ENCODE measurements around the gene SFXN3.

Gene SFXN3

GRCh38 chr10:100989088-100989487 lies 41.9 kb upstream of the SFXN3 start:
- Histone ChIP-seq H3K9me3 (ENCODE audit: control insufficient read depth, low read length) (no peaks in the 10 kb centered on the region), H3K36me3 (ENCODE audit: control insufficient read depth, insufficient read depth, low read length) (peaks cover 62% of the 10 kb centered on the region), H3K27ac (ENCODE audit: low read depth, low read length, severe bottlenecking) (no peak overlapping the region), H3K4me3 (ENCODE audit: extremely low read depth, insufficient read depth, low read length, poor library complexity, severe bottlenecking) (no peak overlapping the region), H3K4me1 (ENCODE audit: control insufficient read depth, insufficient read depth, low read length, poor library complexity, severe bottlenecking) (peaks cover 21% of the 10 kb centered on the region)
- WGBS, 2 experiments (ENCODE audit: insufficient coverage in 2 of 2) = 95% methylated on average over 17 to 21 of the region's 21 CpGs

GRCh38 chr10:100993986-100994708 lies 36.9 kb upstream of the SFXN3 start:
- Histone ChIP-seq H3K27ac (ENCODE audit: low read depth, low read length, severe bottlenecking) (no peak overlapping the region), H3K36me3 (ENCODE audit: control insufficient read depth, insufficient read depth, low read length) (peaks cover 39% of the 10 kb centered on the region), H3K4me3 (ENCODE audit: extremely low read depth, insufficient read depth, low read length, poor library complexity, severe bottlenecking) (no peak overlapping the region), H3K4me1 (ENCODE audit: control insufficient read depth, insufficient read depth, low read length, poor library complexity, severe bottlenecking) (peaks cover 24% of the 10 kb centered on the region), H3K9me3 (ENCODE audit: control insufficient read depth, low read length) (no peaks in the 10 kb centered on the region)
- WGBS, 2 experiments (ENCODE audit: insufficient coverage in 2 of 2) = 70 to 76% methylated on average over 8 to 10 of the region's 10 CpGs

GRCh38 chr10:100995181-100995580 lies 35.9 kb upstream of the SFXN3 start:
- Histone ChIP-seq H3K36me3 (ENCODE audit: control insufficient read depth, insufficient read depth, low read length) (peaks cover 28% of the 10 kb centered on the region), H3K4me3 (ENCODE audit: extremely low read depth, insufficient read depth, low read length, poor library complexity, severe bottlenecking) (no peak overlapping the region), H3K9me3 (ENCODE audit: control insufficient read depth, low read length) (no peaks in the 10 kb centered on the region), H3K4me1 (ENCODE audit: control insufficient read depth, insufficient read depth, low read length, poor library complexity, severe bottlenecking) (peaks cover 20% of the 10 kb centered on the region), H3K27ac (ENCODE audit: low read depth, low read length, severe bottlenecking) (peak overlapping the region; percentile 67)
- 80 to 86% methylated on average over 4 of the region's 6 CpGs for WGBS, 2 experiments (ENCODE audit: insufficient coverage in 2 of 2)

- H3K4me1 ChIP-seq (ENCODE audit: control insufficient read depth, insufficient read depth, low read length, poor library complexity, severe bottlenecking) = peaks cover 32% of the 10 kb centered on the region
- H3K27ac ChIP-seq (ENCODE audit: low read depth, low read length, severe bottlenecking) = peak overlapping the region; percentile 96
- peaks cover 15% of the 10 kb centered on the region for H3K36me3 ChIP-seq (ENCODE audit: control insufficient read depth, insufficient read depth, low read length)
- WGBS, 2 experiments (ENCODE audit: insufficient coverage in 2 of 2) = 8 to 9% methylated on average over 18 to 25 of the region's 46 CpGs
- no peaks in the 10 kb centered on the region for H3K9me3 ChIP-seq (ENCODE audit: control insufficient read depth, low read length)
- peak overlapping the region; percentile 80 for H3K4me3 ChIP-seq (ENCODE audit: extremely low read depth, insufficient read depth, low read length, poor library complexity, severe bottlenecking)
Measured at GRCh38 chr10:100996678-100997359, 34.2 kb upstream of the SFXN3 start.

GRCh38 chr10:100997360-100998182 lies 33.5 kb upstream of the SFXN3 start:
- Histone ChIP-seq H3K4me1 (ENCODE audit: control insufficient read depth, insufficient read depth, low read length, poor library complexity, severe bottlenecking) (peaks cover 36% of the 10 kb centered on the region), H3K36me3 (ENCODE audit: control insufficient read depth, insufficient read depth, low read length) (peaks cover 16% of the 10 kb centered on the region), H3K27ac (ENCODE audit: low read depth, low read length, severe bottlenecking) (peak overlapping the region; percentile 96), H3K4me3 (ENCODE audit: extremely low read depth, insufficient read depth, low read length, poor library complexity, severe bottlenecking) (peak overlapping the region; percentile 80), H3K9me3 (ENCODE audit: control insufficient read depth, low read length) (no peaks in the 10 kb centered on the region)
- 0% methylated on average over 57 to 59 of the region's 66 CpGs for WGBS, 2 experiments (ENCODE audit: insufficient coverage in 2 of 2)

- H3K9me3 ChIP-seq (ENCODE audit: control insufficient read depth, low read length) = no peaks in the 10 kb centered on the region
- H3K4me1 ChIP-seq (ENCODE audit: control insufficient read depth, insufficient read depth, low read length, poor library complexity, severe bottlenecking) = peaks cover 36% of the 10 kb centered on the region
- H3K36me3 ChIP-seq (ENCODE audit: control insufficient read depth, insufficient read depth, low read length) = peaks cover 19% of the 10 kb centered on the region
- H3K4me3 ChIP-seq (ENCODE audit: extremely low read depth, insufficient read depth, low read length, poor library complexity, severe bottlenecking) = peak overlapping the region; percentile 80
- H3K27ac ChIP-seq (ENCODE audit: low read depth, low read length, severe bottlenecking) = peak overlapping the region; percentile 96
- WGBS, 2 experiments (ENCODE audit: insufficient coverage in 2 of 2) = 8 to 13% methylated on average over 11 to 20 of the region's 25 CpGs
Measured at GRCh38 chr10:100998183-100998990, 32.6 kb upstream of the SFXN3 start.

GRCh38 chr10:100998991-100999741 lies 31.9 kb upstream of the SFXN3 start:
- WGBS, 2 experiments (ENCODE audit: insufficient coverage in 2 of 2) = 1 to 2% methylated on average over 34 to 52 of the region's 83 CpGs
- H3K36me3 ChIP-seq (ENCODE audit: control insufficient read depth, insufficient read depth, low read length) = peaks cover 20% of the 10 kb centered on the region
- H3K27ac ChIP-seq (ENCODE audit: low read depth, low read length, severe bottlenecking) = peak overlapping the region; percentile 96
- peaks cover 36% of the 10 kb centered on the region for H3K4me1 ChIP-seq (ENCODE audit: control insufficient read depth, insufficient read depth, low read length, poor library complexity, severe bottlenecking)
- no peaks in the 10 kb centered on the region for H3K9me3 ChIP-seq (ENCODE audit: control insufficient read depth, low read length)
- peak overlapping the region; percentile 80 for H3K4me3 ChIP-seq (ENCODE audit: extremely low read depth, insufficient read depth, low read length, poor library complexity, severe bottlenecking)

- no peaks in the 10 kb centered on the region for H3K9me3 ChIP-seq (ENCODE audit: control insufficient read depth, low read length)
- peaks cover 26% of the 10 kb centered on the region for H3K36me3 ChIP-seq (ENCODE audit: control insufficient read depth, insufficient read depth, low read length)
- H3K4me1 ChIP-seq (ENCODE audit: control insufficient read depth, insufficient read depth, low read length, poor library complexity, severe bottlenecking) = peaks cover 36% of the 10 kb centered on the region
- peak within 1 kb of the TSS; percentile 96 for H3K27ac ChIP-seq (ENCODE audit: low read depth, low read length, severe bottlenecking)
- 0 to 1% methylated on average over 16 to 23 of the region's 44 CpGs for WGBS, 2 experiments (ENCODE audit: insufficient coverage in 2 of 2)
- peak within 1 kb of the TSS; percentile 80 for H3K4me3 ChIP-seq (ENCODE audit: extremely low read depth, insufficient read depth, low read length, poor library complexity, severe bottlenecking)
Measured at GRCh38 chr10:100999742-101000126, 31.3 kb upstream of the SFXN3 start, which contains the start of gene LZTS2. Gene LZTS2, plus strand, starts transcription at chr10:100999808. Its CDS starts 2,731 bp downstream, at chr10:101002539.

GRCh38 chr10:101000127-101000914 lies 30.7 kb upstream of the SFXN3 start:
- 9 to 12% methylated on average over 9 to 13 of the region's 19 CpGs for WGBS, 2 experiments (ENCODE audit: insufficient coverage in 2 of 2)
- Histone ChIP-seq H3K9me3 (ENCODE audit: control insufficient read depth, low read length) (no peaks in the 10 kb centered on the region), H3K4me3 (ENCODE audit: extremely low read depth, insufficient read depth, low read length, poor library complexity, severe bottlenecking) (peak overlapping the region; percentile 80), H3K27ac (ENCODE audit: low read depth, low read length, severe bottlenecking) (peak overlapping the region; percentile 66), H3K36me3 (ENCODE audit: control insufficient read depth, insufficient read depth, low read length) (peaks cover 31% of the 10 kb centered on the region), H3K4me1 (ENCODE audit: control insufficient read depth, insufficient read depth, low read length, poor library complexity, severe bottlenecking) (peaks cover 32% of the 10 kb centered on the region)

Measured in mesodermal cell (in vitro differentiated cells).